Right renal pelvis (tissue), 4 donors: Measurements from ENCODE around the gene FAM120A. TPM values are rescaled to one million over a fixed set of nuclear protein-coding genes. Genes with fewer than 3 reads are reported as not detected.

Experiments used
- DNase-seq, 4 donors: peaks; one replicate each; pipeline ENCODE4 v3.0.0-alpha.2; 2013; ENCODE audit warnings: low read depth in 4 of 4, low spot score in 3 of 4, missing footprints in 1 of 4
- polyA plus RNA-seq, 4 donors: library from polyadenylated mRNA; unstranded; fragments of 120-200 nt; gene quantifications; one replicate each; pipeline ENCODE4 v1.2.1, GENCODE V29; 2013; ENCODE audit not compliant: insufficient read length in 4 of 4

The FAM120A gene
- polyA plus RNA-seq, 4 donors: 76.2 to 85.7 (median 79.5) TPM

GRCh38 chr9:93606187-93606586 is 154.7 kb downstream of the FAM120A start:
- DNase-seq: no peak

DNA sequence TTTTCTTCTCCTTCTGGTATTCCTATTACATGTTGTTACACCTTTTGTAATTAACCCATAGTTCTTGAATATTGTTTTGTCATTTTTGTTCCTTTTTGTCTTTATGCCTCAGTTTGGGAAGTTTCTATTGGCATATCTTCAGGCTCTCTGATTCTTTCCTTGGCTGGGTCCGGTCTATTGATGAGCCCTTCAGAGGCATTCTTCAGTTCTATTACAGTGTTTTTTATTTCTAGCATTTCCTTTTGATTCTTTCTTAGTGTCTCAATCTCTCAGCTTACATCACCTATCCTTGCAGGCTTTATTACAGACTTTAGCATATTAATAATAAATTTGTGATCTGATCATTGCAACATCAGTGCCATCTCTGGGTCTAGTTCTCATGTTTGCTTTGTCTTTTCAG is 158.7 kb downstream of the FAM120A start:
- no peak for DNase-seq

DNA sequence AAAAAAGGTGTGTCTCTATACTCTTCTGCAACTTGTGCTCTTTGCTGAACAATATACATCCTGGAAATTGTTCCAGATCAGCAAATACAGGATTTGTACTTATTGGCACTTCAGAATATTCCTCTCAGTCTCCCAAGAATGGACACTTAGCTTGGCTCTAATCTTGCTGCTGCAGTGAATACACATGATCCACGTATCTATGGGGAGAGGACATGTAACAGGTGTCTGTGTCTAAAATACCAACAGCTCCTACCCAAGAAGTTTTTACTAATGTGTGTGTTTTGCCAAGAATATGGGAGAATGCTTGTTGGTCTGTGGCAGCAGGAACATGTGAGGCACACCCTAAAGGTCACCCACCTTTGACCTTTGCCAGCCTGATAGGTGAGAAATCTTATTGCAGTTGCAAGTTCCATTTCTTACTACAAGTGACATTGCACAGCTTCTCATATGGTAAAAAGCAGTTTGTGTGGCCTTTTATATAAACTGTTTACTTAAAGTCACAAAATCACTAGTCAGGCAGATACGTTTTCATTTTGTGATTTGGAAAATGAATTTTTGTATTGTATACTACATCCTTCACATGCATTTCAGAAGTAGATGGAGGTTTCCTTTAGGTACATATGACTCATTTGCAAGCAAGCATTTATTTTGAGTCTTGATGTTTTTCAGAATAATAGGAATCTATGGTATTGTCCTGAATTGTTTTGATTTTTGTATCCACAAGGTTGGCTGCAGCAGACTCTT is 160.7 kb downstream of the FAM120A start:
- no peak for DNase-seq

- no peak for DNase-seq
These were observed 161.3 kb downstream of the FAM120A start for GRCh38 chr9:93612796-93613154.

DNA sequence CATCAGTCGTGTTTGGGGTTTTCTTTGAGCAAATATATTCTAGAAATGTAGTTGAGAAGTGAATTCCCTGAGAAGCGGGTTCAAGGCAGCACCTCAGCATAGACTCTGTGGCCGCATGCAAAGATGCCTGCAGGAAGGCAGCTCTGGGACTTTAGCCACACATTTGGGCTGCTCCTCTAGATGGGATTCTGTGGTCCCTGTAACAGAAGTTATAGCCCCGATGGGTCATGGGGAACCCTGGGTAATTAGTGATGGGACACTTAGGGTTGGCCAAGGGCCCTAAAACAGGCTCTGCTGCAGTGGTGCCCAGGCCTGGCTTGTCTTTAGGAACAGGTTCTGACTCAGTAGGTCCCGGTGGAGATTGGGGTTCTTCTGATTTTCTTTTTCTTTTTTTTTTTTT is 161.7 kb downstream of the FAM120A start:
- no peak for DNase-seq

DNA sequence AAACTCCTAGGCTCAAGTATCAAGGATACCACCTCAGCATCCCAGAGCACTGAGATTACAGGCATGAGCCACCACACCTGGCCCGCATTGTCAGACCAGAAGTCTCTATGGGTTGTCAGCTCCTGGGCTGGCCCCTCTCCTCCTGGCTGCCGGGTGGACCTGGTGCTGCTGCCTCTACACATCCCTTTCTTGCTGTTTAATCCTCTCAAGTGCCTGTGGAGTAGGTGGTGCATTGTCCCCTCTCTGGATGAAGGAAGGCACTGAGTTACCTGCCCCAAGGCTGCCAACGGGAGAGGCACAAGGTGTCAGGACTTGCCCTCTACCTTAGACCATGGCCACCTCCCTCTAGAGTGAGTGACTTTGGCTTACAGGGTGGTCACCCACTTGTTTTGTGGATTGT is 162.3 kb downstream of the FAM120A start:
- DNase-seq: no peak

DNA sequence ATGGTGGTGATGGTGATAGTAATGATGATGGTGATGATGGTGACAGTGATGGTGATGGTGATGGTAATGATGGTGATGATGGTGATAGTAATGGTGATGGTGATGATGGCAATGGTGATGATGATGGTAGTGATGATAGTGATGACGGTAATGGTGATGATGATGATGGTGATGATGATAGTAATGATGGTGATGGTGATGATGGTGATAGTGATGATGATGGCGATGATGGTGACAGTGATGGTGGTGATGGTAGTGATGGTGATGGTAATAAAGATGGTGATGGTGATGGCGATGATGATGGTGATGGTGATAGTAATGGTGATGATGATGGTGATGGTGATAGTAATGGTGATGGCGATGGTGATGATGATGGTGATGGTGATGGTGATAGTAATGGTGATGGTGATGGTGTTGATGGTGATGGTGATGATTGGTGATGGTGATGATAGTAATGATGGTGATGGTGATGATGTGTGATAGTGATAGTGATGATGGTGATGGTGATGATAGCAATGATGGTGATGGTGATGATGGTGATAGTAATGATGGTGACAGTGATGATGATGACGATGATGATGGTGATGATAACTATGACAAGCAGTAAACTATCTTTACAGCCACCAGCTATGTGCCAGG is 163.5 kb downstream of the FAM120A start:
- DNase-seq: no peak

Other genes starting within 250 kb of the FAM120A start
- 10 to 100 TPM; 62.3 to 69.6 (median 67.1) TPM for gene FAM120AOS, start 1.9 kb downstream of the FAM120A start, polyA plus RNA-seq
- gene PHF2, start 124.9 kb downstream of the FAM120A start, polyA plus RNA-seq: 10 to 100 TPM; 41.7 to 43.9 (median 43.0) TPM